GM23248 (cell line): Measurements from ENCODE around the gene KRT82. TPM values are rescaled to one million over a fixed set of nuclear protein-coding genes. Genes with fewer than 3 reads are reported as not detected.

ENCODE experiments used
- DNase-seq: peaks from one replicate; pipeline ENCODE4 v3.0.0-alpha.2; 2015
- H2AFZ ChIP-seq: fragments of 200-600 bp; sonication (generic); 2 replicates; pipeline ENCODE4 v1.6.1; 2016; ENCODE audit warnings: antibody characterized with exemption
- H3F3A ChIP-seq: fragments of 200-600 bp; sonication (generic); 2 replicates; pipeline ENCODE4 v1.6.1; 2016; ENCODE audit warnings: mild to moderate bottlenecking, antibody characterized with exemption, mixed run types; ENCODE audit not compliant: insufficient read depth
- H3K27ac ChIP-seq: fragments of 200-600 bp; sonication (generic); 2 replicates; pipeline ENCODE4 v1.5.1; 2016; ENCODE audit warnings: mild to moderate bottlenecking
- H3K27me3 ChIP-seq: fragments of 200-600 bp; sonication (generic); replicated peaks from 2 replicates; pipeline ENCODE4 v1.6.1; 2016; ENCODE audit warnings: mild to moderate bottlenecking; ENCODE audit not compliant: insufficient read depth
- H3K36me3 ChIP-seq: fragments of 200-600 bp; sonication (generic); 2 replicates; pipeline ENCODE4 v1.6.1; 2016; ENCODE audit warnings: low read depth, mild to moderate bottlenecking
- H3K4me1 ChIP-seq: fragments of 200-600 bp; sonication (generic); 2 replicates; pipeline ENCODE4 v1.6.1; 2016; ENCODE audit warnings: mild to moderate bottlenecking; ENCODE audit not compliant: insufficient read depth
- H3K4me2 ChIP-seq: fragments of 200-600 bp; sonication (generic); one replicate; pipeline ENCODE4 v1.6.1; 2016; ENCODE audit warnings: mild to moderate bottlenecking; ENCODE audit not compliant: unreplicated experiment
- H3K4me3 ChIP-seq: fragments of 200-600 bp; sonication (generic); 2 replicates; pipeline ENCODE4 v1.5.1; 2016; ENCODE audit warnings: mild to moderate bottlenecking
- H3K79me2 ChIP-seq: fragments of 200-600 bp; sonication (generic); 2 replicates; pipeline ENCODE4 v1.6.1; 2016; ENCODE audit warnings: mild to moderate bottlenecking; ENCODE audit not compliant: insufficient read depth
- H3K9ac ChIP-seq: fragments of 200-600 bp; sonication (generic); 2 replicates; pipeline ENCODE4 v1.6.1; 2016; ENCODE audit warnings: mild to moderate bottlenecking
- H3K9me2 ChIP-seq: fragments of 200-600 bp; sonication (generic); 2 replicates; pipeline ENCODE4 v1.6.1; 2016; ENCODE audit warnings: mixed run types, mild to moderate bottlenecking, moderate library complexity; ENCODE audit not compliant: insufficient read depth
- H3K9me3 ChIP-seq: fragments of 200-600 bp; sonication (generic); one replicate; pipeline ENCODE4 v1.6.1; 2017; ENCODE audit warnings: low read depth
- H4K20me1 ChIP-seq: fragments of 200-600 bp; sonication (generic); 2 replicates; pipeline ENCODE4 v1.6.0; 2016; ENCODE audit not compliant: insufficient read depth
- EZH2 ChIP-seq: fragments of 200-600 bp; sonication (generic); IDR thresholded peaks from 2 replicates; pipeline ENCODE4 v1.6.1; 2018; ENCODE audit warnings: antibody characterized with exemption, mild to moderate bottlenecking; ENCODE audit not compliant: insufficient read depth, poor library complexity, severe bottlenecking
- EZH2phosphoT487 ChIP-seq: fragments of 200-600 bp; sonication (generic); IDR thresholded peaks from 2 replicates; pipeline ENCODE4 v1.6.1; 2018; ENCODE audit warnings: antibody characterized with exemption, moderate library complexity, mild to moderate bottlenecking, low read depth; ENCODE audit not compliant: insufficient read depth
- WGBS, 2 experiments: methylation state at CpG; one replicate each; pipeline ENCODE4 v1.1.6; 2015 to 2017; ENCODE audit warnings: low lambda C conversion rate in 2 of 2, low coverage in 1 of 2; ENCODE audit errors: missing lambda C conversion rate in 2 of 2; 5-methylcytosine and 5-hydroxymethylcytosine counted together
- in situ Hi-C: fragments of 300-500 bp; cut with MboI; formaldehyde crosslinking; loops from 2 replicates; pipeline ENCODE4 v1.15.0; 2020
- polyA plus RNA-seq: library from polyadenylated mRNA; unstranded; fragments of >200 nt; fragmentation: Nextera tagmentation; extraction: Ambion mirVana; gene quantifications from 2 replicates; pipeline ENCODE4 v1.2.1, GENCODE V29; 2016
- total RNA-seq: library from RNA; depleted of rRNA; stranded (reverse); fragments of >200 nt; shearing (Covaris generic); gene quantifications from 2 replicates; pipeline ENCODE4 v1.2.3, GENCODE V29; 2014

Gene KRT82
- total and polyA plus RNA-seq, 2 experiments from 2014 or later: not detected

GRCh38 chr12:52356762-52357580 lies 49.2 kb downstream of the KRT82 start:
- peaks cover 48% of the 10 kb centered on the region for H3K27me3 ChIP-seq
- in situ Hi-C loops: no loop called here

GRCh38 chr12:52356031-52356761 lies 49.9 kb downstream of the KRT82 start:
- no peaks in the 10 kb centered on the region for H4K20me1 ChIP-seq
- H3K27ac ChIP-seq: no peak overlapping the region
- TF ChIP-seq EZH2 (no peak), EZH2phosphoT487 (no peak)
- H3K79me2 ChIP-seq: no peaks in the 10 kb centered on the region
- H3K9ac ChIP-seq: no peak overlapping the region
- in situ Hi-C loops: no loop called here
- WGBS, 2 experiments: 83 to 86% methylated on average over 25 to 56 of the region's 56 CpGs
- no peaks in the 10 kb centered on the region for H3F3A ChIP-seq
- no peaks in the 10 kb centered on the region for H3K4me1 ChIP-seq
- H3K27me3 ChIP-seq: peaks cover 49% of the 10 kb centered on the region
- H3K36me3 ChIP-seq: no peaks in the 10 kb centered on the region
- no peak for DNase-seq
- no peak overlapping the region for H2AFZ ChIP-seq
- no peaks in the 10 kb centered on the region for H3K9me2 ChIP-seq
- H3K9me3 ChIP-seq: no peaks in the 10 kb centered on the region
- no peak overlapping the region for H3K4me2 ChIP-seq
- no peak overlapping the region for H3K4me3 ChIP-seq

More at GRCh38 chr12:52356762-52357580, 49.2 kb downstream of the KRT82 start:
- Histone ChIP-seq H3F3A (no peaks in the 10 kb centered on the region), H4K20me1 (no peaks in the 10 kb centered on the region), H3K36me3 (no peaks in the 10 kb centered on the region), H3K9me3 (no peaks in the 10 kb centered on the region), H3K27ac (no peak overlapping the region), H2AFZ (no peak overlapping the region), H3K9ac (no peak overlapping the region), H3K4me2 (no peak overlapping the region), H3K4me1 (no peaks in the 10 kb centered on the region), H3K79me2 (no peaks in the 10 kb centered on the region), H3K9me2 (no peaks in the 10 kb centered on the region), H3K4me3 (no peak overlapping the region)
- no peak for TF ChIP-seq EZH2
- no peak for TF ChIP-seq EZH2phosphoT487
- DNase-seq: no peak
- WGBS, 2 experiments: 75 to 80% methylated on average over 19 to 20 of the region's 20 CpGs

- 68 to 74% methylated on average over 8 of the region's 8 CpGs for WGBS, 2 experiments
- no peaks in the 10 kb centered on the region for H3K36me3 ChIP-seq
- H3K27ac ChIP-seq: no peak overlapping the region
- no peak overlapping the region for H2AFZ ChIP-seq
- H3K4me3 ChIP-seq: no peak overlapping the region
- peaks cover 48% of the 10 kb centered on the region for H3K27me3 ChIP-seq
- H3K9me3 ChIP-seq: no peaks in the 10 kb centered on the region
- TF ChIP-seq EZH2phosphoT487 (no peak), EZH2 (no peak)
- DNase-seq: peak; percentile 22
- no peaks in the 10 kb centered on the region for H3K9me2 ChIP-seq
- no peaks in the 10 kb centered on the region for H3K79me2 ChIP-seq
- H3F3A ChIP-seq: no peaks in the 10 kb centered on the region
- no peaks in the 10 kb centered on the region for H4K20me1 ChIP-seq
- H3K4me2 ChIP-seq: no peak overlapping the region
- H3K9ac ChIP-seq: no peak overlapping the region
- H3K4me1 ChIP-seq: no peaks in the 10 kb centered on the region
- in situ Hi-C loops: no loop called here
Measured at GRCh38 chr12:52355176-52355575, 51.0 kb downstream of the KRT82 start.

- 2 to 3% methylated on average over 5 of the region's 5 CpGs for WGBS, 2 experiments
- no peak for DNase-seq
- in situ Hi-C loops: no loop called here
Measured at GRCh38 chr12:52354200-52354599, 51.9 kb downstream of the KRT82 start.

More at GRCh38 chr12:52354200-52354599, 51.9 kb downstream of the KRT82 start:
- H2AFZ ChIP-seq: no peak overlapping the region
- no peak for TF ChIP-seq EZH2
- no peak for TF ChIP-seq EZH2phosphoT487
- H3K9me2 ChIP-seq: no peaks in the 10 kb centered on the region
- H3K4me3 ChIP-seq: no peak overlapping the region
- no peaks in the 10 kb centered on the region for H3K36me3 ChIP-seq
- peaks cover 48% of the 10 kb centered on the region for H3K27me3 ChIP-seq
- H3K4me1 ChIP-seq: no peaks in the 10 kb centered on the region
- no peaks in the 10 kb centered on the region for H3K9me3 ChIP-seq
- H3K4me2 ChIP-seq: no peak overlapping the region
- no peaks in the 10 kb centered on the region for H3F3A ChIP-seq
- H3K79me2 ChIP-seq: no peaks in the 10 kb centered on the region
- H3K27ac ChIP-seq: no peak overlapping the region
- H3K9ac ChIP-seq: no peak overlapping the region
- no peaks in the 10 kb centered on the region for H4K20me1 ChIP-seq
